ENCODE measurements around the gene FUZ. TPM values are rescaled to one million over a fixed set of nuclear protein-coding genes. Genes with fewer than 3 reads are reported as not detected.

FUZ gene
- total RNA-seq, 2 donors from 2014 or later, result 8.9 to 24.1 TPM

DNA sequence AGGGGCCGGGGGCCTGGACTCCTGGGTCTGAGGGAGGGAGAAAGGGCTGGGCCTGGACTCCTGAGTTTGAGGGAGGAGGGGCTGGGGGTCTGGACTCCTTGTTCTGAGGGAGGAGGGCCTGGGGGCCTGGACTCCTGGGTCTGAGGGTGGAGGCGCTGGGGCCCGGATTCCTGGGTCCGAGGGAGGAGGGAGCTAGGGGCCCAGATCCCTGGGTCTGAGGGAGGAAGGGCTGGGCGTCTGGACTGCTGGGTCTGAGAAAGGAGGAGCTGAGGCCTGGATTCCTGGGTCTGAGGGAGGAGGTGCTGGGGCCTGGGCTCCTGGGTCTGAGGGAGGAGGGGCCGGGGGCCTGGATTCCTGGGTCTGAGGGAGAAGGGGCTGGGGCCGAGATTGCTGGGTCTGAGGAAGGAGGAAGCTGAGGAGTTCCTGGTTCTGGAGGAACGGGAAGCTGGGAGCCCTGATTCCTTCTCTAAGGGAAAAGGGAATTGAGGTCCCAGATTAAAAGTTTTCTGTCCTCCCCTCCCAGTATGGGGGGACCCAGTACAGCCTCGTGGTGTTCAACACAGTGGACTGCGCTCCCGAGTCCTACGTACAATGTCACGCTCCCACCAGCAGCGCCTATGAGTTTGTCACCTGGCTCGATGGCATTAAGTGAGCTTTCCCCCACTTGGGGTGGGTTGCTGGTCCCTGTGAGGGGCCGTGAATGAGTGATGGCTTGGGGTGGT, 5.7 kb upstream of the FUZ start:
- Histone ChIP-seq H3K9me3 (no peaks in the 10 kb centered on the region), H3K27ac (peak overlapping the region in 3 of 4 donors; percentile 86 to 95 (median 92)), H3K4me1 (peaks cover 36% of the 10 kb centered on the region), H3K27me3 (no peaks in the 10 kb centered on the region), H3K4me3 (peak overlapping the region; percentile 29 to 79), H3K36me3 (replicated peaks in 1 of 2; ENCODE audit: insufficient read depth in 1 of 2, low read depth in 2 of 2) (peaks cover 0 to 4% of the 10 kb centered on the region in 2 donors)
- ATAC-seq (no peak), DNase-seq (no peak)
- 10 to 17% methylated on average over 11 to 16 of the region's 16 CpGs for WGBS, 2 donors
- TF ChIP-seq, protein P1, sequence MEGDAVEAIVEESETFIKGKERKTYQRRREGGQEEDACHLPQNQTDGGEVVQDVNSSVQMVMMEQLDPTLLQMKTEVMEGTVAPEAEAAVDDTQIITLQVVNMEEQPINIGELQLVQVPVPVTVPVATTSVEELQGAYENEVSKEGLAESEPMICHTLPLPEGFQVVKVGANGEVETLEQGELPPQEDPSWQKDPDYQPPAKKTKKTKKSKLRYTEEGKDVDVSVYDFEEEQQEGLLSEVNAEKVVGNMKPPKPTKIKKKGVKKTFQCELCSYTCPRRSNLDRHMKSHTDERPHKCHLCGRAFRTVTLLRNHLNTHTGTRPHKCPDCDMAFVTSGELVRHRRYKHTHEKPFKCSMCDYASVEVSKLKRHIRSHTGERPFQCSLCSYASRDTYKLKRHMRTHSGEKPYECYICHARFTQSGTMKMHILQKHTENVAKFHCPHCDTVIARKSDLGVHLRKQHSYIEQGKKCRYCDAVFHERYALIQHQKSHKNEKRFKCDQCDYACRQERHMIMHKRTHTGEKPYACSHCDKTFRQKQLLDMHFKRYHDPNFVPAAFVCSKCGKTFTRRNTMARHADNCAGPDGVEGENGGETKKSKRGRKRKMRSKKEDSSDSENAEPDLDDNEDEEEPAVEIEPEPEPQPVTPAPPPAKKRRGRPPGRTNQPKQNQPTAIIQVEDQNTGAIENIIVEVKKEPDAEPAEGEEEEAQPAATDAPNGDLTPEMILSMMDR (IDR thresholded peaks at IDR 0.05), result no peak
- TF ChIP-seq POLR2A (IDR thresholded peaks at IDR 0.05), result no peak
- intact Hi-C loops (cut with DNase I), result no loop called here

DNA sequence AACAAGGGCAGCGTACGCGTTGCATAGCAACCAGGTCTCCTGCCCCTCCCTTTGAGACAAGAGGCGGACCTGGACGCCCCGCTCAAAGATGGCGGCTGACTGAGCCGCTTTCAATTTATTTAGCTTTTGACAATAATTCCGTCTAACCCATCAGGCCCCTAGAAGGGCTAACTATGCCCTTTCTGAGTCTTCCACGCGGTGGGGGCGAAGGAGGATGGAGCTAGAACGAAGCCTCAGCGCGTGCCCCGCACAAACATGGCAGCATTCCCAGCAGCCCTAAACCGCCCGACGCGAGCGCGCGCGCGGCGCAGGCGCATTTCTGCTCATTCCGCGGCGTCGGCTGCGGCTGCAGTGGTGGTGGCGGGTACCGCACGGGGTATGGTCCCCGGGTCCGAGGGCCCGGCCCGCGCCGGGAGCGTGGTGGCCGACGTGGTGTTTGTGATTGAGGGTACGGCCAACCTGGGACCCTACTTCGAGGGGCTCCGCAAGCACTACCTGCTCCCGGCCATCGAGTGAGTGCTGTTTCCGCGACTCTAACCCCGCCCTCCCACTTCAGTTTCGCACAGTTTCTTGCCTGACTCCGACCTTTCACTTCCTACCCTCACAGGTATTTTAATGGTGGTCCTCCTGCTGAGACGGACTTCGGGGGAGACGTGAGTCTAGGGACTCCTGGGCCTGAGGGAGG, 5.0 kb upstream of the FUZ start, which contains the start of gene MED25:
TSS of gene MED25 (plus strand) at position 326 of the 685 bp plus-strand sequence. CDS start at position 379, 53 bp downstream.
- DNase-seq (peak; percentile 83 to 85 (median 84)), ATAC-seq (peak; percentile 61)
- peak in 2 of 3 donors; percentile 63 to 77 for TF ChIP-seq POLR2A (IDR thresholded peaks at IDR 0.05)
- TF ChIP-seq, protein P1 (IDR thresholded peaks at IDR 0.05), result peak in 4 of 7 experiments; percentile 58 to 67 (median 61)
- Histone ChIP-seq H3K4me3 (peak within 1 kb of the TSS; percentile 29 to 79), H3K27ac (peak within 1 kb of the TSS; percentile 81 to 95 (median 89)), H3K4me1 (peaks cover 36% of the 10 kb centered on the region), H3K9me3 (no peaks in the 10 kb centered on the region), H3K27me3 (no peaks in the 10 kb centered on the region), H3K36me3 (replicated peaks in 1 of 2; ENCODE audit: insufficient read depth in 1 of 2, low read depth in 2 of 2) (peaks cover 0 to 1% of the 10 kb centered on the region in 2 donors)
- intact Hi-C loops (cut with DNase I), result no loop called here
- WGBS, 2 donors, result 0% methylated on average over 31 to 57 of the region's 57 CpGs

DNA sequence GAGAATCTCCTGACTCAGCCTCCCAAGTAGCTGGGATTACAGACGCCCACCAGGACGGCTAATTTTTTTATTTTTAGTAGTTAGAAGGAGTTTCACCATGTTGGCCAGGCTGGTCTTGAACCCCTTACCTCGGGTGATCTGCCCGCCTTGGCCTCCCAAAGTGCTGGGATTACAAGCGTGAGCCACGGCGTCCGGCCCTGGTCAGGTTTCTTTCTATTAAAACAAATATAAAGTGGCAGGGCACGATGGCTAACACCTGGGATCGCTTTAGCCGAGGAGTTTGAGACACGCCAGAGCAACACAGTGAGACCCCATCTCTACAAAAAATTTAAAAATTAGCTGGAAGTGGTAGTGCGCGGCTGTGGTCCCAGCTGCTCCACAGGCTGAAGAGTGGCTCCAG, 3.5 kb upstream of the FUZ start:
- 63 to 67% methylated on average over 14 of the region's 14 CpGs for WGBS, 2 donors

DNA sequence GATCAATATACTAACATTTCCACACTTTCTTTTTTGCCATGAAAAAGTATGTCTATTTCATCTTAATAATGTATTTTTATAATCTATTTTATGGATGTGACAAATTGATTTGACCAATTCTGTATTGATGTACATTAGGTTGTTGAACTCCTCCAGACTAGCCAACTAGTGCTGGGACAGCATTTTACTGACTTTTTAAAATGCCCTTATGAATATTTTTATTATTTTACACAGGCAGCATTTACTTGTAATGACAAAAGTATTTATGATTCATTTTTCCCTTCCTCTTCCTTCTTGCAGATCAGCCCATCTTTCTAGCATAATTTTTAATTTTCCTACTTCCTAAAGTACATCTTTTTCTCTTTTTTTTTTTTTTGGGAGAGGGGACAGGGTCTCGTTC, 918 bp upstream of the FUZ start:
- no peaks in the 10 kb centered on the region for H3K9me3 ChIP-seq
- no peaks in the 10 kb centered on the region for H3K27me3 ChIP-seq
- intact Hi-C loops (cut with DNase I), result no loop called here
- no peak for ATAC-seq
- DNase-seq, result no peak
- H3K4me1 ChIP-seq, result peaks cover 37% of the 10 kb centered on the region
- no peak overlapping the region for H3K4me3 ChIP-seq
- H3K36me3 ChIP-seq (replicated peaks in 1 of 2; ENCODE audit: insufficient read depth in 1 of 2, low read depth in 2 of 2), result no peaks in the 10 kb centered on the region
- peak overlapping the region in 3 of 4 donors; percentile 79 to 91 (median 84) for H3K27ac ChIP-seq
- WGBS, 2 donors, result 91 to 93% methylated on average over 1 of the region's 1 CpG
- TF ChIP-seq POLR2A (IDR thresholded peaks at IDR 0.05), result no peak
- TF ChIP-seq, protein P1 (IDR thresholded peaks at IDR 0.05), result no peak

More for the DNA sequence above, 3.5 kb upstream of the FUZ start:
- TF ChIP-seq POLR2A (IDR thresholded peaks at IDR 0.05), result no peak
- TF ChIP-seq, protein P1 (IDR thresholded peaks at IDR 0.05), result no peak
- Histone ChIP-seq H3K27me3 (no peaks in the 10 kb centered on the region), H3K4me3 (no peak overlapping the region), H3K9me3 (no peaks in the 10 kb centered on the region), H3K4me1 (peaks cover 45% of the 10 kb centered on the region), H3K27ac (peak overlapping the region; percentile 36 to 95 (median 89)), H3K36me3 (replicated peaks in 1 of 2; ENCODE audit: insufficient read depth in 1 of 2, low read depth in 2 of 2) (no peaks in the 10 kb centered on the region)
- ATAC-seq (no peak), DNase-seq (peak in 1 of 4 donors; percentile 33)
- intact Hi-C loops (cut with DNase I), result no loop called here
